GM23338 (cell line): Measurements from ENCODE around the gene HIP1. TPM values are rescaled to one million over a fixed set of nuclear protein-coding genes. Genes with fewer than 3 reads are reported as not detected.

Experiments used
- ATAC-seq: fragments of 200-7000 bp; cut with Tn5 transposase; 3 replicates; pipeline ENCODE4 v1.9.1; 2020
- DNase-seq: peaks from one replicate; pipeline ENCODE4 v3.0.0-alpha.2; 2015; ENCODE audit warnings: low spot score
- H2AFZ ChIP-seq: fragments of 200-600 bp; sonication (generic); 2 replicates; pipeline ENCODE4 v1.8.0; 2016; ENCODE audit warnings: antibody characterized with exemption, mild to moderate bottlenecking, moderate library complexity
- H3F3A ChIP-seq: fragments of 200-600 bp; sonication (generic); replicated peaks from 2 replicates; pipeline ENCODE4 v1.8.0; 2017; ENCODE audit warnings: antibody characterized with exemption, mixed run types, low read depth
- H3K27ac ChIP-seq: fragments of 200-600 bp; sonication (generic); 2 replicates; pipeline ENCODE4 v1.6.1; 2016; ENCODE audit warnings: low read depth
- H3K27me3 ChIP-seq: fragments of 200-600 bp; sonication (generic); 2 replicates; pipeline ENCODE4 v1.8.0; 2016; ENCODE audit warnings: mild to moderate bottlenecking, mixed run types, moderate library complexity; ENCODE audit not compliant: insufficient read depth
- H3K36me3 ChIP-seq: fragments of 200-600 bp; sonication (generic); 2 replicates; pipeline ENCODE4 v1.8.0; 2016; ENCODE audit warnings: mild to moderate bottlenecking; ENCODE audit not compliant: insufficient read depth
- H3K4me1 ChIP-seq: fragments of 200-600 bp; sonication (generic); 2 replicates; pipeline ENCODE4 v1.8.0; 2016; ENCODE audit warnings: mild to moderate bottlenecking, moderate library complexity; ENCODE audit not compliant: insufficient read depth
- H3K4me2 ChIP-seq: fragments of 200-600 bp; sonication (generic); 2 replicates; pipeline ENCODE4 v1.7.1; 2017; ENCODE audit warnings: mixed run types
- H3K4me3 ChIP-seq: fragments of 200-600 bp; sonication (generic); 2 replicates; pipeline ENCODE4 v1.6.1; 2016; ENCODE audit warnings: mixed run types
- H3K79me2 ChIP-seq: fragments of 200-600 bp; sonication (generic); replicated peaks from 2 replicates; pipeline ENCODE4 v1.8.0; 2017; ENCODE audit warnings: mild to moderate bottlenecking; ENCODE audit not compliant: insufficient read depth
- H3K9me2 ChIP-seq: fragments of 200-600 bp; sonication (generic); 2 replicates; pipeline ENCODE4 v1.8.0; 2017; ENCODE audit not compliant: insufficient read depth
- H4K20me1 ChIP-seq: fragments of 200-600 bp; sonication (generic); replicated peaks from 2 replicates; pipeline ENCODE4 v1.8.0; 2017; ENCODE audit warnings: mild to moderate bottlenecking; ENCODE audit not compliant: insufficient read depth
- H3K27ac Mint-ChIP-seq: 2 replicates; pipeline ENCODE4 v1.8.0; 2020; ENCODE audit warnings: inconsistent platforms, mild to moderate bottlenecking, moderate library complexity, mixed read lengths
- H3K27me3 Mint-ChIP-seq: 3 replicates; pipeline ENCODE4 v1.8.0; 2022; ENCODE audit warnings: low read depth, mild to moderate bottlenecking, moderate library complexity, mixed read lengths, inconsistent platforms; ENCODE audit not compliant: insufficient read depth, poor library complexity
- H3K36me3 Mint-ChIP-seq: 3 replicates; pipeline ENCODE4 v1.8.0; 2021; ENCODE audit warnings: low read depth, mild to moderate bottlenecking, inconsistent platforms, moderate library complexity, mixed read lengths
- H3K4me1 Mint-ChIP-seq: 3 replicates; pipeline ENCODE4 v1.8.0; 2020; ENCODE audit warnings: mild to moderate bottlenecking, inconsistent platforms, mixed read lengths
- H3K4me3 Mint-ChIP-seq: 3 replicates; pipeline ENCODE4 v1.8.0; 2021; ENCODE audit warnings: moderate library complexity, mild to moderate bottlenecking, inconsistent platforms, mixed read lengths
- H3K9me3 Mint-ChIP-seq: 3 replicates; pipeline ENCODE4 v1.8.0; 2020; ENCODE audit warnings: moderate library complexity, mild to moderate bottlenecking, inconsistent platforms, mixed read lengths
- CREB1 ChIP-seq: fragments of 250-450 bp; sonication (Bioruptor Pico); IDR thresholded peaks from 2 replicates; pipeline ENCODE4 v1.5.0; 2020; ENCODE audit warnings: low read depth, mild to moderate bottlenecking, moderate library complexity
- EZH2phosphoT487 ChIP-seq: fragments of 200-600 bp; sonication (generic); IDR thresholded peaks from one replicate; pipeline ENCODE4 v1.8.1; 2018; ENCODE audit warnings: antibody characterized with exemption; ENCODE audit not compliant: unreplicated experiment
- POLR2AphosphoS5 ChIP-seq: IDR thresholded peaks from 2 replicates; pipeline ENCODE4 v1.6.1; 2016; ENCODE audit warnings: antibody characterized with exemption, low read depth
- STAT1 ChIP-seq: IDR thresholded peaks from one replicate; pipeline ENCODE4 v1.6.1; 2016; ENCODE audit warnings: antibody characterized with exemption; ENCODE audit not compliant: unreplicated experiment
- ZNF114 ChIP-seq: fragments of 250-450 bp; sonication (Bioruptor Pico); IDR thresholded peaks from 2 replicates; pipeline ENCODE4 v1.5.0; 2020; ENCODE audit warnings: mild to moderate bottlenecking, moderate library complexity
- ZNF331 ChIP-seq: fragments of 250-450 bp; sonication (Bioruptor Pico); IDR thresholded peaks from 2 replicates; pipeline ENCODE4 v1.5.0; 2020; ENCODE audit warnings: low read depth, mild to moderate bottlenecking, moderate library complexity
- polyA plus RNA-seq: library from polyadenylated mRNA; unstranded; fragments of >200 nt; fragmentation: Nextera tagmentation; extraction: Ambion mirVana; gene quantifications from 2 replicates; pipeline ENCODE4 v1.2.1, GENCODE V29; 2016
- total RNA-seq: library from RNA; depleted of rRNA; stranded (reverse); fragments of >200 nt; shearing (Covaris generic); gene quantifications from 2 replicates; pipeline ENCODE4 v1.2.3, GENCODE V29; 2014
- TF ChIP-seq, protein P1 (sequence below): fragments of 250-450 bp; sonication (Bioruptor Pico); IDR thresholded peaks from 2 replicates; pipeline ENCODE4 v1.5.0; 2020; ENCODE audit warnings: mild to moderate bottlenecking, moderate library complexity
- TF ChIP-seq, protein P2 (sequence below): IDR thresholded peaks from 2 replicates; pipeline ENCODE4 v1.6.1; 2016; ENCODE audit warnings: antibody characterized with exemption

HIP1 gene
- total and polyA plus RNA-seq, 2 experiments from 2014 or later: 24.9 to 80.8 TPM

DNA sequence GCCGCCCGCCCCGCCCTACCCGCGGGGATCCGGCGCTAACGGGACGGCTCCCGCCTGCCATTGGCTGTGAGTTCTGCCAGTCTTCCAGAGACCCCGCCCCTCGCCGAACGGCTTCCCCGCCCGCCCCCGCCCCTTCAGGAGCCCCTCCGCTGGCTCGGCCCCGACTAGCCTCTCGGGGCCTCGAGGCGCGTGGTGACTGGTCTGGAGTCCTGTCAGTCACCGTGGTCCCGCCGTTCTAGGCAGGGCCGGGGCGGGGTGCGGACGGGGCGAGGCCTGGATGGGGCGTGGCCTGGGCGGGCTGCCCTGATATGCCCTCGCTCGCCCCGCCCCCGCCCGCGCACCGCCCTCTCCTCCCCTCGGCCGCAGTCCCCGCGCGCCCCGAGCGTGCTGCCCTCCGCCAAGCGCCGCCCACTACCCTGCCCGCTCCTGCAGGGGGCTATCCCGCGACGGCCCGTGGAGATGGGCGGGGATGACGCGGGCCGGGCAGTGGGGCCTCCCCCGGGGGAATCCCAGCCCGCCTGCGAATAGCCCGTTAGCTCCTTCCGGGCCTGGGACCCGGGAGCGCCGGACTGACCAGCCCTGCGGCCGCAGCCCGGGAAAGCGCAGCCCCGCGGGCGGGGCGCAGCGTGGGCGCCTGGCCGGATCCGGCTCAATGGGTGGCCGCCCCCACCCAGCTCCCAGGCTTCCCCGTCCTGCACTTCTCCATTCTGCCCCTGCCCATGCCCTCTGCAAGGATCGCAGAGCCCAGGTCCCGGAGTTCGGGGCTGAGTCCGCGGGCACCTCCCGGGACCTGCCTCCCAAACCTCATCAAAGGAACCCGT, 444 bp upstream of the HIP1 start:
- Histone ChIP-seq H3K4me2 (peak overlapping the region; percentile 99), H4K20me1 (no peaks in the 10 kb centered on the region), H3K27ac (no peak overlapping the region), H3K9me2 (no peaks in the 10 kb centered on the region), H3K4me1 (peaks cover 23% of the 10 kb centered on the region), H3K36me3 (no peaks in the 10 kb centered on the region), H3F3A (0 out of 2 replicates have a peak, but pooled peaks cover 5% of the 10 kb centered on the region), H3K4me3 (peak overlapping the region; percentile 98), H3K27me3 (0 out of 2 replicates have a peak, but pooled peaks cover 7% of the 10 kb centered on the region), H3K79me2 (no peaks in the 10 kb centered on the region), H2AFZ (peak overlapping the region; percentile 8)
- no peaks in the 10 kb centered on the region; the same call in 2 of the 3 replicates for H3K9me3 Mint-ChIP-seq
- H3K27me3 Mint-ChIP-seq: peaks cover 29% of the 10 kb centered on the region
- H3K36me3 Mint-ChIP-seq: no peaks in the 10 kb centered on the region
- 0 out of 2 replicates have a peak overlapping the region, but pooled peaks have one; percentile 74 for H3K27ac Mint-ChIP-seq
- ATAC-seq (peak; percentile 92), DNase-seq (peak; percentile 99)
- H3K4me3 Mint-ChIP-seq: peak overlapping the region; percentile 93
- no peak for TF ChIP-seq EZH2phosphoT487
- TF ChIP-seq STAT1: no peak
- TF ChIP-seq CREB1 (CRISPR knock-in tag): 0 out of 2 replicates have a peak, but pooled peaks have one; percentile 33
- TF ChIP-seq POLR2AphosphoS5: peak; percentile 53; the same call in 1 of the 2 replicates
- no peak for TF ChIP-seq ZNF331 (CRISPR knock-in tag)
- TF ChIP-seq, protein P1, sequence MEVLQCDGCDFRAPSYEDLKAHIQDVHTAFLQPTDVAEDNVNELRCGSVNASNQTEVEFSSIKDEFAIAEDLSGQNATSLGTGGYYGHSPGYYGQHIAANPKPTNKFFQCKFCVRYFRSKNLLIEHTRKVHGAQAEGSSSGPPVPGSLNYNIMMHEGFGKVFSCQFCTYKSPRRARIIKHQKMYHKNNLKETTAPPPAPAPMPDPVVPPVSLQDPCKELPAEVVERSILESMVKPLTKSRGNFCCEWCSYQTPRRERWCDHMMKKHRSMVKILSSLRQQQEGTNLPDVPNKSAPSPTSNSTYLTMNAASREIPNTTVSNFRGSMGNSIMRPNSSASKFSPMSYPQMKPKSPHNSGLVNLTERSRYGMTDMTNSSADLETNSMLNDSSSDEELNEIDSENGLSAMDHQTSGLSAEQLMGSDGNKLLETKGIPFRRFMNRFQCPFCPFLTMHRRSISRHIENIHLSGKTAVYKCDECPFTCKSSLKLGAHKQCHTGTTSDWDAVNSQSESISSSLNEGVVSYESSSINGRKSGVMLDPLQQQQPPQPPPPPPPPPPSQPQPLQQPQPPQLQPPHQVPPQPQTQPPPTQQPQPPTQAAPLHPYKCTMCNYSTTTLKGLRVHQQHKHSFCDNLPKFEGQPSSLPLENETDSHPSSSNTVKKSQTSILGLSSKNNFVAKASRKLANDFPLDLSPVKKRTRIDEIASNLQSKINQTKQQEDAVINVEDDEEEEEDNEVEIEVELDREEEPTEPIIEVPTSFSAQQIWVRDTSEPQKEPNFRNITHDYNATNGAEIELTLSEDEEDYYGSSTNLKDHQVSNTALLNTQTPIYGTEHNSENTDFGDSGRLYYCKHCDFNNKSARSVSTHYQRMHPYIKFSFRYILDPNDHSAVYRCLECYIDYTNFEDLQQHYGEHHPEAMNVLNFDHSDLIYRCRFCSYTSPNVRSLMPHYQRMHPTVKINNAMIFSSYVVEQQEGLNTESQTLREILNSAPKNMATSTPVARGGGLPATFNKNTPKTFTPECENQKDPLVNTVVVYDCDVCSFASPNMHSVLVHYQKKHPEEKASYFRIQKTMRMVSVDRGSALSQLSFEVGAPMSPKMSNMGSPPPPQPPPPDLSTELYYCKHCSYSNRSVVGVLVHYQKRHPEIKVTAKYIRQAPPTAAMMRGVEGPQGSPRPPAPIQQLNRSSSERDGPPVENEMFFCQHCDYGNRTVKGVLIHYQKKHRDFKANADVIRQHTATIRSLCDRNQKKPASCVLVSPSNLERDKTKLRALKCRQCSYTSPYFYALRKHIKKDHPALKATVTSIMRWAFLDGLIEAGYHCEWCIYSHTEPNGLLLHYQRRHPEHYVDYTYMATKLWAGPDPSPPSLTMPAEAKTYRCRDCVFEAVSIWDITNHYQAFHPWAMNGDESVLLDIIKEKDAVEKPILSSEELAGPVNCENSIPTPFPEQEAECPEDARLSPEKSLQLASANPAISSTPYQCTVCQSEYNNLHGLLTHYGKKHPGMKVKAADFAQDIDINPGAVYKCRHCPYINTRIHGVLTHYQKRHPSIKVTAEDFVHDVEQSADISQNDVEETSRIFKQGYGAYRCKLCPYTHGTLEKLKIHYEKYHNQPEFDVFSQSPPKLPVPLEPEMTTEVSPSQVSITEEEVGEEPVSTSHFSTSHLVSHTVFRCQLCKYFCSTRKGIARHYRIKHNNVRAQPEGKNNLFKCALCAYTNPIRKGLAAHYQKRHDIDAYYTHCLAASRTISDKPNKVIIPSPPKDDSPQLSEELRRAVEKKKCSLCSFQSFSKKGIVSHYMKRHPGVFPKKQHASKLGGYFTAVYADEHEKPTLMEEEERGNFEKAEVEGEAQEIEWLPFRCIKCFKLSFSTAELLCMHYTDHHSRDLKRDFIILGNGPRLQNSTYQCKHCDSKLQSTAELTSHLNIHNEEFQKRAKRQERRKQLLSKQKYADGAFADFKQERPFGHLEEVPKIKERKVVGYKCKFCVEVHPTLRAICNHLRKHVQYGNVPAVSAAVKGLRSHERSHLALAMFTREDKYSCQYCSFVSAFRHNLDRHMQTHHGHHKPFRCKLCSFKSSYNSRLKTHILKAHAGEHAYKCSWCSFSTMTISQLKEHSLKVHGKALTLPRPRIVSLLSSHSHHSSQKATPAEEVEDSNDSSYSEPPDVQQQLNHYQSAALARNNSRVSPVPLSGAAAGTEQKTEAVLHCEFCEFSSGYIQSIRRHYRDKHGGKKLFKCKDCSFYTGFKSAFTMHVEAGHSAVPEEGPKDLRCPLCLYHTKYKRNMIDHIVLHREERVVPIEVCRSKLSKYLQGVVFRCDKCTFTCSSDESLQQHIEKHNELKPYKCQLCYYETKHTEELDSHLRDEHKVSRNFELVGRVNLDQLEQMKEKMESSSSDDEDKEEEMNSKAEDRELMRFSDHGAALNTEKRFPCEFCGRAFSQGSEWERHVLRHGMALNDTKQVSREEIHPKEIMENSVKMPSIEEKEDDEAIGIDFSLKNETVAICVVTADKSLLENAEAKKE (CRISPR knock-in tag): no peak
- TF ChIP-seq, protein P2, sequence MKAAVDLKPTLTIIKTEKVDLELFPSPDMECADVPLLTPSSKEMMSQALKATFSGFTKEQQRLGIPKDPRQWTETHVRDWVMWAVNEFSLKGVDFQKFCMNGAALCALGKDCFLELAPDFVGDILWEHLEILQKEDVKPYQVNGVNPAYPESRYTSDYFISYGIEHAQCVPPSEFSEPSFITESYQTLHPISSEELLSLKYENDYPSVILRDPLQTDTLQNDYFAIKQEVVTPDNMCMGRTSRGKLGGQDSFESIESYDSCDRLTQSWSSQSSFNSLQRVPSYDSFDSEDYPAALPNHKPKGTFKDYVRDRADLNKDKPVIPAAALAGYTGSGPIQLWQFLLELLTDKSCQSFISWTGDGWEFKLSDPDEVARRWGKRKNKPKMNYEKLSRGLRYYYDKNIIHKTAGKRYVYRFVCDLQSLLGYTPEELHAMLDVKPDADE: no peak
- no peak for TF ChIP-seq ZNF114 (CRISPR knock-in tag)
- H3K4me1 Mint-ChIP-seq: peaks cover 20% of the 10 kb centered on the region
